Subcutaneous abdominal adipose tissue (tissue), 5 donors: ENCODE measurements around the gene DHX34.

Experiments
- H3K27ac ChIP-seq: one replicate; pipeline ENCODE4 v1.7.0; 2013; ENCODE audit warnings: low read depth, mild to moderate bottlenecking, inconsistent platforms, low read length, moderate library complexity
- H3K27me3 ChIP-seq, 5 donors: one replicate each; pipeline ENCODE4 v1.7.0; 2013; ENCODE audit warnings: low read length in 5 of 5, inconsistent platforms in 1 of 5; ENCODE audit not compliant: control insufficient read depth in 5 of 5, insufficient read depth in 4 of 5
- H3K36me3 ChIP-seq, 5 donors: one replicate each; pipeline ENCODE4 v1.7.0; 2013; ENCODE audit warnings: low read length in 5 of 5; ENCODE audit not compliant: control insufficient read depth in 5 of 5, insufficient read depth in 5 of 5
- H3K4me1 ChIP-seq, 5 donors: one replicate each; pipeline ENCODE4 v1.7.0; 2013; ENCODE audit warnings: low read length in 5 of 5, mild to moderate bottlenecking in 3 of 5, moderate library complexity in 1 of 5; ENCODE audit not compliant: control insufficient read depth in 5 of 5, insufficient read depth in 5 of 5
- H3K4me3 ChIP-seq, 5 donors: one replicate each; pipeline ENCODE4 v1.7.0; 2013; ENCODE audit warnings: low read length in 5 of 5, low read depth in 1 of 5
- H3K9ac ChIP-seq, 5 donors: one replicate each; pipeline ENCODE4 v1.7.0; 2013; ENCODE audit warnings: low read length in 5 of 5, mild to moderate bottlenecking in 4 of 5, moderate library complexity in 3 of 5
- H3K9me3 ChIP-seq, 5 donors: one replicate each; pipeline ENCODE4 v1.7.0; 2013; ENCODE audit warnings: low read length in 5 of 5; ENCODE audit not compliant: control insufficient read depth in 5 of 5
- donor health status: healthy.
- donor health status: healthy.
- donor health status: healthy.
- donor health status: healthy.
- donor health status: healthy.

DHX34 gene

GRCh38 chr19:47375694-47376588, 26.8 kb downstream of the DHX34 start:
- Histone ChIP-seq H3K9ac (no peak overlapping the region), H3K27ac (no peak overlapping the region), H3K27me3 (no peaks in the 10 kb centered on the region), H3K36me3 (peaks cover 0 to 95% (median 91%) of the 10 kb centered on the region in 5 donors), H3K4me1 (no peaks in the 10 kb centered on the region), H3K9me3 (no peaks in the 10 kb centered on the region), H3K4me3 (no peak overlapping the region)

DNA sequence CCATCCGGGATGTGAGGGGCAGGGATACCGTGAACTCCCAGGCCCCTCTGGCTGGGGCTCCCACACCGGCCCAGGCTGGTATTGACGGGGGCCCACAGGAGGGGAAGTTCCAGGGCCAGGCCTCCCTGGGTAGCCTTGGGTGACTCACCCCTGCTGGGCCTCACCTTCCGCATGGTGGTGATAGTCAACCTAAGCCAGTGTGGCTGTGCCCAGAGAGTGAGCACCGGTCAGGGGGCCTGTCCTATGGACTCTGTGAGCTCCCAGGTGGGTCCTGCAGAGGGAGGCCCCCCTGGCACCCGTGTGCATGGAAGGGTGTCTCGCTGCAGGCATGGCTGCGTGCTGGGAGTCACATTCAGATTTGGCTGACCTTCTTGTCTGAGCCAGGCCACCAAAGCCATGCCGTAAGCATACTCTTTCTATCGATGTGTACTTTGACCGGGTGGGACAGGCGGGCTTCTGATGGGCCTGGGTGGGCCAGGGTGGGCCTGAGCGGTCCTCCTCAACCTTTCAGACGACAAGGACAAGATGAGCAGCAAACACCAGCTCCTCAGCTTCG, 27.6 kb downstream of the DHX34 start:
- Histone ChIP-seq H3K27me3 (no peaks in the 10 kb centered on the region), H3K9me3 (no peaks in the 10 kb centered on the region), H3K36me3 (peaks cover 0 to 95% (median 92%) of the 10 kb centered on the region in 5 donors), H3K4me1 (no peaks in the 10 kb centered on the region), H3K9ac (no peak overlapping the region), H3K27ac (no peak overlapping the region), H3K4me3 (no peak overlapping the region)

DNA sequence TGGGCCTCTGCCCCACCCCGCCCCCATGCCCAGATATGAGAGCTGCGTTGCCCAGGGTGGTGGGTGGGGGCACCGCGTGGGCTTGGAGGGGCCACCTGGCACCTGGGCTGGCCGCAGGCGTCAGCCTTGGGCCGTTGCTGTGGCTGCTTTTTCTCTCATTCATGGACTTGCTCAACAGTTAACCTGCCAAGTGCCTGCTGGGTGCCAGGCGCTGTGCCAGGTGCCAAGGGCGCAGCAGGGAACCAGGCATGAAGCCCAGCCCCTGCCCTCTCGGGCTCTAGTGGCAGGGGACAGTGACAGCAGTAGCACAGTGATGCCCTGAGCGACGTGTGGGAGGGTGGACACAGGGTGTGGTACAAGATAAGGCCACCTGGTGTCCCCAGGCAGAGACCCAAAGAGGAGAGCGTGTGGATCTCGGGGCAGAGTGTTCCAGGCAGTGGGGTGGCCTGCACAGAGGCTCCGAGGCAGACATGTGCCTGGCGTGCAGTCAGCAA, 28.1 kb downstream of the DHX34 start:
- Histone ChIP-seq H3K9ac (no peak overlapping the region), H3K4me3 (no peak overlapping the region), H3K4me1 (no peaks in the 10 kb centered on the region), H3K9me3 (no peaks in the 10 kb centered on the region), H3K36me3 (peaks cover 0 to 95% (median 92%) of the 10 kb centered on the region in 5 donors), H3K27me3 (no peaks in the 10 kb centered on the region), H3K27ac (no peak overlapping the region)

DNA sequence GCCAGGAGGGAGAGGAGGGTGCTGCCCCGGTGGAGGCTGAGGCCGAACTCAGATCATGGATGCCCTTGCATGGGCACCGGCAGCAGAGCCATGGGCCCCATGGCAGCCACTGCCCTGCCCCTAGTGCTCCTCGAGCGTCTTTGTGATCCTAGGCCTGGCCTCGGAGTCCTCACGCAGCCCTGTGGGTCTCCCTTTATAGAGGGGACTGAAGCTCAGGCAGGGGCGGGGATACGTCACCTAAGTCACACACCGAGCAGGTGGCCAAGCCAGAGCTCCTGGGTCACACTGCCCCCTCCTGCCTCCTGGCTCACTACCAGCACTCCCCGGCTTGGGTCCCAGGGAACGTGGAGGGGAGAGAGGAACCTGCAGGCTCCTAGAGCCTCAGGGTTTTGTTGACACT, 28.7 kb downstream of the DHX34 start:
- peaks cover 0 to 93% (median 88%) of the 10 kb centered on the region in 5 donors for H3K36me3 ChIP-seq
- H3K9me3 ChIP-seq: no peaks in the 10 kb centered on the region
- no peaks in the 10 kb centered on the region for H3K4me1 ChIP-seq
- H3K4me3 ChIP-seq: no peak overlapping the region
- H3K9ac ChIP-seq: no peak overlapping the region
- no peak overlapping the region for H3K27ac ChIP-seq
- no peaks in the 10 kb centered on the region for H3K27me3 ChIP-seq

DNA sequence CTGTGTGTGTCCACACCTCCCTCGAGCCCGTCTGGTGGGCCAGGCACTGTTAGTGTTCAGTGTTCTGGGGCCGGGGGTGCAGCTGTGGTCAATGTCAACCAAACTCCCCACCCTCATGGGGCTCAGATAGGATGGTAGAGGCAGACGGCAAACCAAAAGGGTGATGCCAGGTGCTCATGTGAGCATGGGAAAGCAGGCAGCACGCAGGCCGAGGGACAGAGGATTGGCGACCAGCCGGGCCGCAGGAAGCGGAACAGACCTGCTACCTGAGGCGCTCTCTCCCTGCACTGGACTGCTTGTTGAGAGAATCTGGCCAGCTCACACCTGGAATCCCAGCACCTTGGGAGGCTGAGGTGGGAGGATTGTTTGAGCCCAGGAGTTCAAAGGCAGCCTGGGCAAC, 29.1 kb downstream of the DHX34 start:
- no peaks in the 10 kb centered on the region for H3K4me1 ChIP-seq
- no peak overlapping the region for H3K4me3 ChIP-seq
- peaks cover 0 to 88% (median 84%) of the 10 kb centered on the region in 5 donors for H3K36me3 ChIP-seq
- no peaks in the 10 kb centered on the region for H3K9me3 ChIP-seq
- H3K9ac ChIP-seq: no peak overlapping the region
- H3K27ac ChIP-seq: no peak overlapping the region
- no peaks in the 10 kb centered on the region for H3K27me3 ChIP-seq

- Histone ChIP-seq H3K9me3 (no peaks in the 10 kb centered on the region), H3K4me3 (no peak overlapping the region), H3K27ac (no peak overlapping the region), H3K4me1 (peaks cover 0 to 6% (median 0%) of the 10 kb centered on the region in 5 donors), H3K27me3 (no peaks in the 10 kb centered on the region), H3K9ac (no peak overlapping the region), H3K36me3 (peaks cover 0 to 76% (median 73%) of the 10 kb centered on the region in 5 donors)
Observed at GRCh38 chr19:47379381-47379938, 30.3 kb downstream of the DHX34 start.

- H3K4me1 ChIP-seq: peaks cover 0 to 6% (median 0%) of the 10 kb centered on the region in 5 donors
- H3K9me3 ChIP-seq: no peaks in the 10 kb centered on the region
- H3K27me3 ChIP-seq: no peaks in the 10 kb centered on the region
- no peak overlapping the region for H3K4me3 ChIP-seq
- H3K9ac ChIP-seq: no peak overlapping the region
- no peak overlapping the region for H3K27ac ChIP-seq
- H3K36me3 ChIP-seq: peaks cover 0 to 65% (median 62%) of the 10 kb centered on the region in 5 donors
Observed at GRCh38 chr19:47380559-47380958, 31.4 kb downstream of the DHX34 start.

DNA sequence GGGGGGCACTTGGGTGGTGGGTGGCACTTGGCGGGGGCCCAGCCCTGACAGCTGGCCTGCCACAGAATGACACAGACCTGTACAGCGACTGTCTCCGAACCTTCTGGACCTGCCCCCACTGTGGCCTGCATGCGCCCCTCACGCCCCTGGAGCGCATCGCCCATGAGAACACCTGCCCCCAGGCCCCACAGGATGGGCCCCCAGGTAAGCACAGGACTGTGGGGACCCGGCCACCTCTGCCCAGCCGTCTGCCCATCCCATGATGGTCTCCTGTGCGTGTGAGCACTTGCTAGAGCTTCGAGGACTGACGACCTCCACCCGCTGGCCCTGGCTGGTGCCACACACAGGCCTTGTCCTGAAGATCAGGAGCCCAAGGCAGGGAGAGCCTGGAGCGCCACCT, 32.0 kb downstream of the DHX34 start:
- H3K27ac ChIP-seq: no peak overlapping the region
- peaks cover 0 to 6% (median 0%) of the 10 kb centered on the region in 5 donors for H3K4me1 ChIP-seq
- peaks cover 0 to 3% (median 0%) of the 10 kb centered on the region in 5 donors for H3K27me3 ChIP-seq
- H3K9ac ChIP-seq: no peak overlapping the region
- H3K9me3 ChIP-seq: no peaks in the 10 kb centered on the region
- H3K36me3 ChIP-seq: peaks cover 0 to 59% (median 56%) of the 10 kb centered on the region in 5 donors
- H3K4me3 ChIP-seq: no peak overlapping the region

GRCh38 chr19:47381653-47382279, 32.7 kb downstream of the DHX34 start:
- no peak overlapping the region for H3K27ac ChIP-seq
- peaks cover 0 to 6% (median 0%) of the 10 kb centered on the region in 5 donors for H3K4me1 ChIP-seq
- H3K4me3 ChIP-seq: no peak overlapping the region
- peaks cover 0 to 3% (median 0%) of the 10 kb centered on the region in 5 donors for H3K27me3 ChIP-seq
- H3K9me3 ChIP-seq: no peaks in the 10 kb centered on the region
- H3K9ac ChIP-seq: no peak overlapping the region
- peaks cover 0 to 53% (median 49%) of the 10 kb centered on the region in 5 donors for H3K36me3 ChIP-seq
